Measurements from ENCODE around the gene FAM222A.

FAM222A gene

DNA sequence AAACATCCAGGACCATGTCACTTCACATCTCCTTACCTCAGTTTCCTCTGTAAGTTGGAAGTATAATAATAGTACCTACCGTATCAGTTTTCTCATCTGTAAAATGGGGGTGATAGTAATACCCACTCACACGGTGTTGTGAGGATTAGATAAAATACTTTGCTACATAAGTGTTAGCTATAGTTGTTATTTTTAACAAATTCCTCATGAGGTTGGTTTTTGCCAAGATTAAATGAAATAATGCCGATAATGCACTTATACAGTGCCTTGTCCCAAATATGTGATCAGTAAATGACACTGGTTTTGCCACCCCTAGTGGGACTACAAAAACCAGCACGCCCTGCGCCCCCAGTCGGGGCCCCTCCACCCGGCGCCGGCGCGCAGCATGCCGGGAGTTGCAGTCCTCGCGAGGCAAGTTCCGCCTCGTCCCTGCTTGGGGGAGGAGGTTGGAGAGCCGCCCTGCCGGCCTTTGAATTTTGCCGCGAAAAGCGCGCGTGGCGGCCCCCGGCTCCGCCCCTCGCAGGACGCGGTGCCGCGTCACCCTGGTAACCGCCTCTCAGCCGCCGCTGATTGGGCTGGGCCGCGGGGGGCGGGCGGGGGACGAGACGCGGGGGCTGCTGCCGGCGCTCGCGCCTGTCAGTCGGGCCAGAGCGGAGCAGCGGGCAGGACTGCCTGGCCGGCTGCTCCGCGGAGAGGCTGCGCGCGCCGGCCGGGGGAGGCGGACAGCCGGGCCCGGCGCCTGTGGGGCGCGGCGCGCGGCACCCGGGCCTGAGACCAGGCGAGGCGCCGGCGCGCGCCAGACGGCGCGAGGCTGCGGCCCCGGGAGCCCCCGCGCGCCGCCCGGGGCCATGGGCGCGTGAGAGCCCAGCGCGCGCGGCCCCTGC is at the start of gene FAM222A:
Gene FAM222A, plus strand, starts transcription at position 639 of the 884 bp plus-strand sequence. CDS start 30,322 bp downstream, outside the sequence.
- peak; percentile 86 to 89 for DNase-seq

DNA sequence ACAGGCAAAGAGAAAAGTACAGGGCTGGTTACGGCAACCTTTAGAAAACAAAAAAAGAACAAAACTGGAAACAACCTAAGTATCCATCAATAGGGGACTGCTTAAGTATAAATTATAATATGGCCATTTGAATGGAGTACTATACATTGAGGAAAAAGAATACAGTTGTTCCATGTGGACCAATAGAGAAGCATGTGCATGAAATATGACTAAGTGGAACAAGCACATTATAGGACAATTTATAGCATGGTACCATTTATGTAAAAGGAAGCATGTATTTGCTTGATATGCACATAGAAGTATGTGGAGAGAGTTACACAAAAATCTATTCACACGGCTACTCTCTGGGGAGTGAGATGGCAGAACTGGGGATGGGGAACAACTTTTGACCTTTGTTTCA is 49.2 kb upstream of the FAM222A start:
- no peak for DNase-seq

DNA sequence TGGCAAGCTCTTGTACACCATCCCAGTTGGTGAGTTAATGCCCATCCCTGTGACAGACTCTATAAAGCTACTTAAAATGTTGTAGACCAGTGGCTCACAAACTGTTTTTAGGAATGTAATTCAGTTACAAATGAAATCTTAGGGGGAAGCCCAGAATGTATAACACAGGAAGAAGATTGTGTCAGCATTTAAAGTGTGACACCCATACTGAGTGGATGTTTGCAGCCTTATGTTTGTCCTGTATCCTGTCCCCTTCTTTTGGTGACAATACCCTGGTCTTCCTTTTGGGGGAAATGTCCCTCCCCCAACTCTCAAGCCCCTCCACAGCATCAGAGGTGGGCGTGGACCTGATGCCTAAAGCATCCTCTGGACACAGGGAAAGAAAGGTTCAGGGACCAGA is 47.6 kb upstream of the FAM222A start:
- DNase-seq = no peak

DNA sequence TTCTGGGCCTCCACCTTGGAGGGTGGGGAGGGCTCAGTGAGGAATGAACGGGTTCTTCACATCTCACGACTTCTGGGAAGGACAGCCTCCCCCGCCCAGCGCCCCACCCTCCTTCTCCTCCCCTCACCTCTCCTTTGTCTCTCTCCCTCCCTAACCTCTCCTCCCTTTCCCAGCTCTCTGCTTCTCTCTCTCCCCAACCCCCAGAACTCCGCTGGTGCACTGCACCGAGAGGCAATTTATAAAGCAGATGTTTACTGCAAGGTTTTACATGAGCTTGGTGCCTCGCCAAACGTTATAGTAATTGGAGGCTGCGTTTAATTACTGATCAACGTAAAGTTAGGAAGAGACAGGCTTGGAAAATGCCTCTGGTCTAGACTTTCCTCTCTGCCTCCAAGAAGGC is 42.9 kb upstream of the FAM222A start:
- no peak for DNase-seq

DNA sequence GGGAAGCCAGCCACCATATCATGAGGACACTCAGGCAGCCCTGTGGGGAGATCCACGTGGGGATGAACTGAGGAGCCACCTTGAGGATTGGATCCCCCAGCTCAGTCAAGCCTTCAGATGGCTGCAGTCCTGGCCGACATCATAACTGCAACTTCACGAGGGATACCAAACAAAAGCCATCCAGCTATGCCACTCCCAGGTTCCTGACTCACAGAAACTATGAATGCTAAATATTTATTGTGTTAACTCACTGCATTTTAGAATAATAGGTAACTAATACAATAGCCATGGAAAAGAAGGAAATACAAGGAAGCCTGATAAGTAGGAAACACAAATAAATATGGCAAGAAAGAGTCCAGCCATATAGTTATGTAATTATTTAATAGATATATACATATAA is 42.1 kb upstream of the FAM222A start:
- DNase-seq = no peak

DNA sequence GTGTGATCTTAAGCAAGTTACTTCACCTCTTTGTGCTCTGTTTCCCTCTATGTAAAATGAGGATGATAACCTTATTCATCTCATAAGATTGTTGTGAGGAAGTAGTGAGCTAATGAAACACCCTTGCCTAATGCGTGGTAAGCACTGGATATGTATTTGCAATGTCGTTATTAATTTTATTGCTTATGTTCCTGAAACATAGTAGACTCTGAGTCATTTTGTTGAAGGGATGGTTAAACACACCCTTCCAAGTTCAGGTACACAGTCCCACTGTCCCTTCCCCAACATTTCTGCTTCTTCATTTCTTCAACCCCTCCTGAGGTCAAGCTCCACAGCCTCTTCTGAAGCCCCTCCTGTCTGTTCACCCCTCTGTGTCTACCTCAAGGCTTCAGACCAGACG is 40.2 kb upstream of the FAM222A start:
- no peak for DNase-seq

DNA sequence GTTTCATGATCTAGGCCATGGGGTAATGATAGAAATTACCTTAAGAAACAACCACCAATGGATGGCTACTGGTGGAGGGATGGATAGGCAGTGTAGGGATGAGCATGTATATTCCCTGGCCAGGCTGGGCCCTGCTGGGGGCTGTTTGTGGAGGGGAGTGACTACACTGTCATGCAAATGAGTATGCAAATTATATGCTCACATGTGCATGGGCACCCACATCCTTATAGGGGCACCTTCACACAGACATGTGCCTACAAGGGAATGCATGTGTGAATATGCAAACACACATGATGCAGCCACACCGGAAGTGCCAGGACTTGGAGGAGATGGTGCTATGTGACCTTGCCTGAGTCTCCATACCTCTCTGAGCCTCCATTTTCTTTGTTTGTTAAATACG is 39.7 kb upstream of the FAM222A start:
- DNase-seq = no peak

DNA sequence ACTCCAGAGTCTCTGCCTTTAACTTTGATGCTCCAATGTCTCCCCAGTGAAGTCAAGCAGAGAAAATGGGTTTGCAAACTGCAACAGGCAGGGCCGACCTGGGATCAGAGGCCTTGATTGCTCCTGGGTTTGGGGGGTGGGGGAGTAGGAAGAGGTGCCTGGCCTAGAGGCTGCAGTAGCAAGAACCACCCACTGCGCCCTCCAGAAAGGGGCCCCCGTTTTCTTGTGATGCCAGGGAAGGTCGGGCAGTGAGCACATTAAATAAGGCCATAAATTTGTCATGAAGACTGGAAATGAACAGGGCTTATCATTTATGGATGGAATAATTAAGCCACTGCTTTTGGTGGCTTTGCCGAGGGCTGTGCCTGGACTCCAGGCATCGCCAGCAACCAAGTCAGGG is 38.2 kb upstream of the FAM222A start:
- no peak for DNase-seq

DNA sequence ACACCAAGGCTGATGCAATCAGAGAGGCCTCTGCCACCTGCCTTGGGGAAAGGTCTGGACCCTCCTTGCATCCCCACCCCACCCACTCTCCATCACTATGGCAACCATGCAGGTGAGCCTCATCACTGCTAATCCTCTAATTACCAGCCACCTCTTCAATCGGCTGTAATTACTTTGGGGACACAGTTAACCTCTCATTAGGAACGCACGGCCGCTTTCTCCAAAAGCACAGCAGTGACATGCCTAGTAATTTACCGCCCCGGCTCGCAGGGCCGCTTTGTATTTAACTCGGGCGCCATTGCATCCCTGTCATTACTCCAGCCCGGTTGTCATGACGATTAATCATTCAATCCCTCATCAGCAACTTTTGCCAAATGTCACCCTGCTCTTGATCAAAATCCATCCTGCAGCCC is 36.3 kb upstream of the FAM222A start:
- DNase-seq = no peak

DNA sequence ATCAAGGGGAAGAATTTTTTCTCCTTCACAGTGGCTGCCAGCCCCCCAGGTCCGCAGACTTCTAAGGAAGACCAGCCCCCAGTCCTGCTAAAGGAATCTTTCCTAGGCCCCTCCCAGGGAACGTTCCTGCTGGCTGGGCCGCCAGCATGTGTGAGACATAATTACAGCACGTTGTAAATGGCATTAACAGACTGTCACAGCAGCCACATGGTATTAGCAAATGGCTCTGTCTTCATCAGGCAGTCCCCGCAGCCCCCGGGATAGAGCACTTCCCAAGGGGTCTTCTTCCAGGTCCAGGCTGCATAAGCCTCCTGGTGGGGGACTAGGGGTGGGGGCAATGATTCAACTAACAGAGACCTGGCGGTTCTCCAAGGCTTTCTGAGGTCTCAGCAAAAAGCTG is 34.9 kb upstream of the FAM222A start:
- DNase-seq = no peak

DNA sequence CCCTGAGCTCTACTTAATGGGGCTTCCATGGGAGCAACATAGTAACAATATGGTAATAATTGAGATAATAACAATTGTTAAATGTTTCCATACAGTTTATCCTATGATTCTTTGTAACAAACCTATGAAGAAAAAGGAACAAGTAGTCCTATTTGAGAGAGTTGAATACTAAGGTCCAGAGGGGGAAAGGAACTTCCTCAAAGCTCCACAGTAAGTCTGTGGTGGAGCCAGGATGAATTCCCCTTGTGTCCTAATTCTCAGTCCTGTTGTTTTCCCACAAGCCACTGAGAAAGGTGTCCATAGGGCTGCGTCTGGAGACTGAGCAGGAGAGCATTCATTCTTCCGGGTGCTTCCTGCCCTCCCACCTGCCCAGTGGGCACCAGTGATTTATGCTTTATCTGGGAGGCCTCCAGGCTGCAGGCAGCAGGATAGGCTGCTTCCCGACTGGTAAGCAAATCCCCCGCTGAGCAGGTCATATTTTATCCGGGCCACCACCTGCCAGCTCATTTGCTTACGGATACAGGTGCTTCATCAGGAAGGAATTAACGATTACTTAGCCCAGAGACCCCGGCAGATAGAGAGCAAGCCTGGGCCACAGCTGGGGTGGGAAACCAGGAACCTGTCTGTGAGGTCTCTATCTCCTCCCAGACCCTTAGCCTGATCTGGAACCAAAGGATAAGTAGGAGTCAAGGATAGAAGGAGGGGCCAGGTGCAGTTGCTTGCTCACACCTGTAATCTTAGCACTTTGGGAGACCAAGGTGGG is 33.9 kb upstream of the FAM222A start:
- no peak for DNase-seq

DNA sequence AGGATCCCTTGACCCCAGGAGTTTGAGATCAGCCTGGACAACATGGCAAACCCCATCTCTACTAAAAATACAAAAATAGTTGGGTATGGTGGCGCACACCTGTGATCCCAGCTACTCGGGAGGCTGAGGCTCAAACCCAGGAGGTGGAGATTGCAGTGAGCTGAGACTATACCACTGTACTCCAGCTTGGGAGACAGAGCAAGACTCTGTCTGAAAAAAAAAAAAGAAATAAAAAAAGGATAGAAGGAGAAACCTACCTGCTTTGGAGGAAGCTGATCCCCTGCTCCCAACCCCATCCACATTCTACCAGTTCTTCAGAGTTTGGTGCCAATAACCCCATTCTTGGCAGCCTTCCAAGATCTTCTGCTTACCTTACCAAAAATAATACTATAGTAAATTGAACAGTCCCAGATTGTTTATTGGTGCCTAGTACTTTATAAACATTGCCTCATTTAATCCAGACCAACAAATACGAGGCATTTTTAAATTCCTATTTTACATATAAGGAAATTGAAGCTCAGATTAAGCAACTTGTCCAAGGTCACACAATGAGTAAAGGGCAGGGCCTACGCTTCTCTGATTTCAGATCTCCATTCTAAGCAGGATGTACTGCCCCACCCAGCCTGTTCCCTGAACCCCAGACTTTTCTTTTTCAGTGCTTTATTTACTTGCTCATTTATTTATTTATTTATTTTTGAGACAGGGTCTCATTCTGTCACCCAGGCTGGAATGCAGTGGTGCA is 33.2 kb upstream of the FAM222A start:
- DNase-seq = no peak

DNA sequence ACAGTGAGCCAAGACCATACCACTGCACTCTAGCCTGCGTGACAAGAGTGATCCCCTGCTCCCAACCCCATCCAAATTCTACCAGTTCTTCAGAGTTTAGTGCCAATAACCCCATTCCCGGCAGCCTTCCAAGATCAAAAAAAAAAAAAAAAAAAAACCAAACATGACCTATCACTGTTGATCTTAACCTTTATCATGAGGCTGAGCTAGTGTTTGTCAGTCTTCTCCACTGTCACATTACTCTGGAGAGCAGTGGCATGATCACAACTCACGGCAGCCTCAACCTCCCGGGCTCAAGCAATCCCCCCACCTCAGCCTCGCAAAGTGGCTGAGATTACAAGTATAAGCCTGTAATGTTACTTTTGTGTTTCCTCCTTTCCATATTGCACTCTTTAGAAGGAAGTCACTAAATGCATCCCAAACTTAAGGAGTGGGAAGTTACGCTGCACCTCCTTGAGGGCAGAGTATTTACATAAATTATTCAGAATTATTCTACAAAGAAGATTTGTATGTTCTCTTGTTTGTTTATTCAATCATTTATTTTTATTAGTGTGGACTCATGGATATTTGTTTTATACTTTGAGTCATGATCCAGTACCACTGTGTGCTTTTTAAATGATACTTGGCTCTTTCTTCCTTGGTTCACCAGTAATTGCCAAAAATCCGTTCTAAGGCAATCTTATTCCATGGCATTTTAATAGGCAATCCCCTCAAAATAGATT is 31.5 kb upstream of the FAM222A start:
- no peak for DNase-seq

DNA sequence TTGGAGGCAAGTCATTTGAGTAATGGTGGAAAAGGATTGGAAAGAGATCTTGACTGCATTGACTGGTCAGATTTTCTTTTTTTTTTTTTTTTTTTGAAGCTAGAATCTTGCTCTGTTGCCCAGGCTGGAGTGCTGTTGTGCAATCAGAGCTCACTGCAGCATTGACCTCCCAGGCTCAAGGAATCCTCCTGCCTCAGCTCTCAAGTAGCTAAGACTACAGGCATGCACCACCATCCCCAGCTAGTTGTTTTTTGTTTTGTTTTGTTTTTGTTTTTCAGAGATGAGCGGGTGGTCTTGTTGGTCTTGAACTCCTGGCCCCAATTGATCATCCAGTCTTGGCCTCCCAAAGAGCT is 30.9 kb upstream of the FAM222A start:
- DNase-seq = no peak

DNA sequence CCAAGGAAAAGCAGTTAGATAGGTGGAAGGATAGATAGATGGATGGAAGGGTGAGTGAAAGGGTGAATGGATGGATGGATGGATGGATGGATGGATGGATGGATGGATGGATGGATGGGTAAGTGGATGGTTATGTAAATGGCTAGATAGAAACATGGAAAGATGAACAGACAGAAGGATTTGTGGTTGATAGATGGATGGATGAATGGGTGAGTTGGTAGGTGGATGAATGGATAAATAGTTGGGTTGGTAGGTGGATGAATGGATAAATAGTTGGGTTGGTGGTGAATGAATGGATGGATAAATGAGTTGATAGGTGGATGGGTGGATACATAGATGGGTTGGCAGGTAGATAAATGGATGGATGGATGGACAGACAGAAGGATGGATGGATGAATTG is 30.3 kb upstream of the FAM222A start:
- DNase-seq = no peak

DNA sequence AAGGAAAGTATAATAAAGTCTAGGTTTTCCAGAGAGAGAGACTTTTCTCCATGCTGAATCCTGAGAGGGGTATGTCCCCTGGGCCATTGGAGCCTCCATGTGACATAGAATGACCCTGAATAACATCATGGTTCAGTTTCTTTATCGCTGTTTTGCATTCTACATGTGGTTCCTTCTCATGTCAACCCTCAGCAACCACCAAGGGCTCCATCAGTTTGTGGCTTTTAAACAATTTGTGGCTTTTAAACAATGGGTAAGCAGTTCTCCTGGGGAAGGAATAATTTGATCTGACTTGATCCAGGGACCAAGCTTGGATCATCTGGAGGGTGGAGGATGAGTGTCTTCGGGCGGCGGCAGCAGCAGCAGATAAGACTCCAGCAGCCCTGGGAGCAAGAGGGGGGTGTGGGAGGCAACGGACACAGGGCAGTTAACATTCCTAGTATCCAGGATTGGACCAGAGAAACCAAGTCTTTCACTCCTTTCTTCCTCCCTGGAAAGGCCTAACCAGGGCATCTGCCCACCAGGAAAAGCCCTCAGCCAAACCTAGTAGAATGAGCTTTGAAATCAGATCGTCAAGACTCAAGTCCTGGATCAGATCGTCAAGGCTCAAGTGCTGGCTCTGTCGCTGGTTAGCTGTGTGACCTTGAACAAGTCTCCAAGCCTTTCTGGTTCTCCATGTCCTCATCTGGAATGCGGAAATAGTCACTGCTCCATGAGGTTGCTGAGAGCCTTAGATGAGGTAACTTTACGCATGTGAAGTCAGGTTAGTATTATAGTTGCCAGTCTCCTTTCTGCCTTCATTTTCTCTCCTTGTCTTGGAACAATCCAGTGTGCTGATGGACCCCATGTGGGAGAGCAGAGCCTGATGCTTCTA is 27.8 kb upstream of the FAM222A start:
- no peak for DNase-seq

DNA sequence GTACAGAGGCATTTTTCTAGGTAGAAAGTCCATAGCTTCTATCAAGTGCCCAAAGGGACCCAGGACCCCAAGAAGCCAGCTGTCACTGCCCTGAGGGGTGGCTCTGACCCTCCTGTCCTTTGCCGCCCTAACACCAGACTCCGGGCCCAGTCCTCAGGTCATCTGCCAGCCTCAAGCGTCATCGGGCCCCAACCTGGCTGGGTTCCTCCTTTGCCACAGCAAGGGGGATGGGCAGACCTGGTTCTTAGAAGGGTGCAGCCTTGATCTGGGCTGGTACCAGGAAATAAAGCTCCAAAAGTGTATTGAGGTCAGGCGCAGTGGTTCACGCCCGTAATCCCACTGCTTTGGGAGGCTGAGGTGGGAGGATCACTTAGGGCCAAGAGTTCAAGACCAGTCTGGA is 27.1 kb upstream of the FAM222A start:
- DNase-seq = no peak

DNA sequence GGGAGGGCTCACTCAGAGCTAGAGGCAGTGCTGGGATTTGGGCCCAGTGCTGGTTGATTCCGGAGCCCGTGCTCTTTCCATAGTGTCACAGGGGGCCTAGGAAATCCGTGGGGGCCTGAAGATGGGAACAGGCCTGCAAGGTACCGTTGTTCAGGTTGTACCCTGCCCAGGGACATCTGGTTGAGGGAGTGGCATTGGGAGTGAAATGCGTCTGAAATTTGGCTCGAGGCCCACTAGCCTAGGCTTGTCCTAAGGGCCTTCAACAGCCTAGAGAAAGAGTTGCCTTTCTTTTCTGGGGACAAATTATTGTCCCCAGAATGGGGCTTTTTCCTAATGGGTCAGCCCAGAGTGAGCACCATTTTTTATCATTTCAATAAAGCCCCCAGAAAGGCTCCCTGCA is 26.4 kb upstream of the FAM222A start:
- no peak for DNase-seq

DNA sequence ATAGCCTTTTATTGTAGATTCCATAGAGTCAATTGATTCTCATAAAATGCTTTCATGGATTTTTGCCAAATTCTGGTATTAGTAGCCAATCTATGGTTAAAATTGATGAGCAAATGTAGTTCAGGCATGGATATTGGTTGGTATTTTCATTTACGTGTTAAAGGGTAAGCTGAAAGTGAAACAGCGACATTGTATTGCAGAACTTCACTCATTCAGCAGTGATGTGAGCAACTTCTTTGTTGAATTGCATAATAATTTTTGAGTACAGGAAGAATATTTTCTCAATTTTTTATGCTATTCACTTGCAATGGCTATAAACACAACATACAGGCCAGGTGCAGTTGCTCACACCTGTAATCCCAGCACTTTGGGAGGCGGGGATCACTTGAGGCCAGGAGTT is 24.2 kb upstream of the FAM222A start:
- DNase-seq = peak in 1 of 2 experiments; percentile 27

DNA sequence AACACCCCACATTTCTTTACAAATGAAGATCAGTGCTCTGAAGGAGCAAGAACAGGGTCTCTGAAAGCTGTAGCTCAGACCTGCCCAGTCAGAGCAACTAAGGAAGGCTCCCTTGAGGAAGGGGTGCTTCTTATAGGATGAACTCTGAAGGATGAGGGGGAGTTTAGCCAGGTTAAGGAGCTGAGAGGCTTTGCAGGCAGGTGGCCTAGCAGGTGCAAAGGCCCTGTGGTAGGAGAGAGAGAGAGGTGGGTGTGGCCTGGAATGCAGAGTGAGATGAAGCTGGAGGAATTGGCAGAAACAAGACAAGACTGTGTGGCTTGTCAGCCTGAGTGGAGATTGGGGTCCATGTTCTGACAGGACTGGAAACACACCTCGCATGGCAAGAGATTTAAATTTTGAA is 20.5 kb upstream of the FAM222A start:
- no peak for DNase-seq

DNA sequence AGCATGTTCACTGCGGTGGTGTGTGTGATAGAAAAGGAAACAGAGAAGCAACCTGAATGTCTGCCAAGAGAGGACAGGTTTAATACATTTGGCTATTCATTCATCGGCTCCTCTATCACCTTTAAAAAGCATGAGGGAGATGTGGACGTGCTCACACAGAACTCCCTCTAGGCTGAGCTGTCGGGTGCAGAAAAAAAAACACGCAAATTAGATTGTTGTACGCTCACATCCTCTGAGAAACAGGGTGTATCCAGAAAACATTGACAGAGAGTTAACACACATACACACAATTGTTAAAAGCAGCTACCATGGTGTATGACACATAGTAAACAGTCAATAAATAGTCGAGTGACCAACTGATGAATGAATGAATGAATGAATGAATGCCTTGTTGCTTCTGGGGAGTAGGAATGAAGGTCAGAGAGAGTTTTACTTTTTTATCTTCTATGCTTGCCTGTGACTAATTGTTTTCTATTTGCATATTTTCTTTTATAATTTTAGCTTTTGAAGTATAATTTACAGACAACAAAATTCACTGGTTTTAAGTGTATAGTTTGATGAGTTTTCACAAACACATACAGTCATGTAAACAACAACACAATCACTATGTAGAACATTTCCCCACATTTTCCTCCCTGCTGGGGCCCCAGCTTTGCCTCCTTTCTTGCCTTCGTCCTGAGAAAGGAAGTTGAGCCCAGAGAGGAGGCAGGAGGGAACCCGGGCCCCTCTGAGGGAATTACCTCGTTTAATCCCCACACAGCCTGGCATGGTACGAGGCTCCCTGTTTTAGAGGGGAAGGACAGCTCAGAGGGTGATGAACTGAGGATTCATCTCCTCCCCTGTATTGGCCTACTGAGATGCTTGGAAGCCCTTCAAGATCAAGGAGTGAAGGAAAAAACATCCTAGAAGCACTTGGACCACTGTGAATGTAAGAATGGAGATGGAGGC is 19.7 kb upstream of the FAM222A start:
- no peak for DNase-seq

All from AML-193 (cell line).